8988T (cell line): ENCODE data around the gene SPTLC2.

ENCODE experiments used
- DNase-seq: peaks from one replicate; pipeline ENCODE4 v3.0.0; 2011

The SPTLC2 gene

DNA sequence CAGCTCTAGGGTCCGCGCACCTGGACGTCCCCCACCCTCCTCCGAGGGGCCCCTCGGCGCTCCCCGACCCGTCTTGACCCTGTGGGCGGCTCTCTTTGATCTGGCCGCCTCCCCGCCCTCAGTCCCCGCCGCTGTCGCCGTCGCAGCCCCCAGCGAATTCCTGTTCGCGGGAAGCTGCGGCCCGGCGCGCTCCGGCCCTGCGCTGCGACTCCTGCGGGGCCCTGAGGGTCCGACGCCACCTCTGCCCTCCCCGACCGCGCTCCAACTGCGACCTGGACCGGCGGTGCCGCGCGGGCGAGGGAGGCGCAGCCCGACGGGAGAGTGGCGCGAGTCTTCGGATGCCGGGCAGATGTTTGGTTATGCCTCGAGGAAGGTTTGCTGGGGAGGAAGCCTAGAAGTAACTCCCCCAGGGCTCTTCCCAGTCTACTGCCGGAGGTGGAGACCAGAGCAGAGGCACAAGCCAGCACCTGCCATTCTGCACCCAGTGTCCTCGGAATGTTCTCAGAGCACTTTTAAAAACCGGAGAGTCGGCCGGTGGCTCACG, 117.4 kb downstream of the SPTLC2 start:
- peak; percentile 58 for DNase-seq

DNA sequence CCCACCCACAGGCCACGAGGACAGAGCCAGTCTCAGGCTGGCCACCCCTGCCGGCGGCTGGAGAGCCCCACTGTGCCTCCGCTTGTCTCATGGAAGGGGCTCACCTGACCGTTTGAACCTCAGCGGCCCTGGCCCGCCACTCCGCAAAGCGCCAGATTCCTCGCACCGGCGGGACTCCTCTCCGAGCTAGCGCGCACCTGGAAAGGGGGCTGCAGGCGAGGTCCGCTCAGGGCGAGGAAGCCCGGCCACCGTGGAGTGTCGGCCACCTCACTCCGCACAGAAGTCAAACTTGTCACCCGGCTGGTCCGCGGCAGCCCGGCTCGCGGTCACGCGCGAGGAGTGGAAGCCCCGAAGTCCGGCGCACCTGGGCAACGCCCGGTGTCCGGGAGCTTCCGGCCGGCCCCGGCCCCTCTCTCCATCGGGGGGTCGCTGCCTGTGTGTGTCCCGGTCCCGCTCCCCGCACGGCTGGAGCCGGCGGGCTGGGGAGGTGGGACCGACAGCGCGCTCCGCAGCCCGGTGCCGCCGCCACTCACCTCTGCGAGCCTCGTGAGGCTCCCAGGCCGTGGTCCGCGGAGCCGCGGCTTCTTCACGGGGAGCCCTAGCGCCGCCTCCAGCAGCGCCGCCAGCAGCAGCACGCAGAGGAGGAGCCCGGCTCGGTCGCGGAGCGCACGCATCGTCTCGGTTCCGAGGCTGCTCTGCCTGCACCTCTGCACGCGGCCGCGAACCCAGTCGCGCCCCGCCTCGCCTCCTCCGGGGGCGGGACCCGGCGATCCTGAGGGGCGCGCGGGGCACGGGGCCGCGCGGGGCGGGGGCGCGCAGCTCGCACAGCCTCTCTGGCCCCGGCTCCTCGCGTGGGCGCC, 118.1 kb downstream of the SPTLC2 start, which contains the start of gene ISM2:
Gene ISM2 (minus strand): TSS at position 697 of the 860 bp plus-strand sequence. CDS start 23 bp downstream, at position 674.
- DNase-seq, result peak; percentile 79

DNA sequence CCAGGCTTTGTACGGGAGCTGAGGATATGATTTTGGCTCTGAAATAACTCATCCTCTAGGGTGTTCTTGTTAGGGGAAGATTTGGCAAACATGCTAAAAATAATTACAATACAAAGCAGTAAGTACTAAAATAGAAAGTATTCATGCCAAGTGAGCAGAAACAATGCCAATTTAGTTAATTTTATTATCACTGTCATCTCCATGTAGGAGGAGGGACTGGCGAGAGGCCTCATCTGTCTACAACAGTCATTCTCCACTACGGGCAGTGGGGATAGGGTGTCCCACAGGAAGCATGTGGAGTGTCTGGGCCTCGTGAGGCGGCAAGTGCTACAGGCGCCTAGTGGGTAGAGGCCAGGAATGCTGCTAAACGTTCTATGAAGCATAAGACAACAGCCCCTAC, 121.1 kb downstream of the SPTLC2 start:
- DNase-seq, result no peak

DNA sequence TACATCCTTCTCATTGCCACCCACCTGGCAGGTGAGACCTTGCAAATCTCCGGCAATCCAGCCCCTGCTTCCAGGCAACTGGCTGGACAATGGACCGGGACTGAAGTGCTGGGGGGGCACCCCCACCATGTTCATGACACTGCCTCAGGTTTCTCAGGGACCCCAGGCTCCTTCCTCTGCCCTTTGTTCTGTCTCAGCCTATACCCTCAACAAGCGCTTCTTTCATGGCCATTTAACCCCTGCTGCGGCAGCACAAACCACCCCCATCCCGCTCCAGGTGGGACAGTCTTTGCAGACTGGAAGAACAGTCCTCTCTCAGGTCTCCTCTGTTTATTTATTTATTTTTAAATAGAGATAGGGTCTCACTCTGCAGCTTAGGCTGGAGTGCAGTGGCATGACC, 125.4 kb downstream of the SPTLC2 start:
- DNase-seq, result no peak

DNA sequence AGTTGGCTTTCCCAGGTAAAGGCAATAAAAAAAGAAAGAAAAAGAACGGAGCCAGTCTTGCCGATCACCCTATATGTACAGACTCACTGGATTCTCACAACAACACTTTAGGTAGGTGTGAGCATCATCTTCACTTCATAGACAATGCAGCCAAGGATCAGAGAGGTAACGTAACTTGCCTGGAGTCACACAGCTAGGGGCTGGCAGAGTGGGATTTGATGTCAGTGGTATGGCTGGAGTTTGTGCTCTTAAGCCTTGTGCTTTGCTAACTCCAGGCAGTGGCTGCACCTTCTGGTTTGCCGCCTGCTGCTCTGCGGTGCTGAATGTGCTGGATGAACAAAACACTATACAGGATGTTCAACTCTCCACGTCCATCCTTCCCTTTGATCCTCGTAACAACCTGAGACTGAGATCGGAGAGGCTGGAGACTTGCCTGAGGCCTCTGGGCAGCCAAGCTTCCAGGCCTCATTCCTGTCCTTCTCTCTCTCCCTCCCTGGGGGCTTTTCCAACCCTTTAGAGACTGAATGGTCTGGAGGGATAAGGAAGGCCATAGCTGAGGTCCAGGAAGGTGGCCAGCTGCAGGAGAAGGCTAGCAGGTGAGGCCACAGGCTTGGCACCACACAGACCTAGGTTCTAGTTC, 126.0 kb downstream of the SPTLC2 start:
- DNase-seq, result no peak

DNA sequence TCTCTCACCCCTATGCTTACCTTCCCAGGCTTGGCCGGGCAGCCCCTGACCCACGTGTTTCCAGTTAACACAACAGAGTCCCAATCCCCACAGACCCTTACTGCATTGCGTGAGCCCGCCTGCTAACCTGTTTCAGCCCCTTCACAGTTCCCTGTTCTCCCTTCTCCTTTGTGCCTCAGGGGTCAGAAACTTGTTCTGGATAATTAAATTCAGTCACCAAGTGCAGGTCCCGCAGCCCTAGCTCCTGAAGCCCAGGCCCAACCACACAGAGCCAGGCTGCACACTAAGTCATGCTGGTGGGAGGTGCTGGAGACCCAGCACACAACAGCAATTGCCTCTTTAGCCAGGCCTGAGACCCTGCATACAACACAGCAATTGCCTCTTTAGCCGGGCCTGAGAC, 127.4 kb downstream of the SPTLC2 start:
- no peak for DNase-seq

DNA sequence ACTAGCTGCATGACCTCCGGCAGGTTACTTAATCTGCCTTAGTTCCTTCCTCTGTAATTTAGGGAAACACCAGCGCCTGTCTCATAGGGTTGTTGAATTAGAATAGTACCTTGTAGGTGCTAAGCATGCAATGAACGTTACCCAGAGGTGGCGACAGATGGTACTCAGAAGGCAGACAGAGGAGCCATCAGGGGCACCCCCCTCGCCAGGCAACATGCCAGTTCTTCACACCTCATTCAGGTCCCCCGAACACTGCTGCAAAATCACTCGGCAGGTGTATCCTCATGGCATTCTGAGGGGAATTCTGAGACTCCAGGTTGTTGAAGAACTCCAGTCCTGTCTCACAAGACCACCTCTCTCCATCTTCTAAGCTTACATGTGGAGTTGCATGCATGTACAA, 127.9 kb downstream of the SPTLC2 start:
- no peak for DNase-seq

DNA sequence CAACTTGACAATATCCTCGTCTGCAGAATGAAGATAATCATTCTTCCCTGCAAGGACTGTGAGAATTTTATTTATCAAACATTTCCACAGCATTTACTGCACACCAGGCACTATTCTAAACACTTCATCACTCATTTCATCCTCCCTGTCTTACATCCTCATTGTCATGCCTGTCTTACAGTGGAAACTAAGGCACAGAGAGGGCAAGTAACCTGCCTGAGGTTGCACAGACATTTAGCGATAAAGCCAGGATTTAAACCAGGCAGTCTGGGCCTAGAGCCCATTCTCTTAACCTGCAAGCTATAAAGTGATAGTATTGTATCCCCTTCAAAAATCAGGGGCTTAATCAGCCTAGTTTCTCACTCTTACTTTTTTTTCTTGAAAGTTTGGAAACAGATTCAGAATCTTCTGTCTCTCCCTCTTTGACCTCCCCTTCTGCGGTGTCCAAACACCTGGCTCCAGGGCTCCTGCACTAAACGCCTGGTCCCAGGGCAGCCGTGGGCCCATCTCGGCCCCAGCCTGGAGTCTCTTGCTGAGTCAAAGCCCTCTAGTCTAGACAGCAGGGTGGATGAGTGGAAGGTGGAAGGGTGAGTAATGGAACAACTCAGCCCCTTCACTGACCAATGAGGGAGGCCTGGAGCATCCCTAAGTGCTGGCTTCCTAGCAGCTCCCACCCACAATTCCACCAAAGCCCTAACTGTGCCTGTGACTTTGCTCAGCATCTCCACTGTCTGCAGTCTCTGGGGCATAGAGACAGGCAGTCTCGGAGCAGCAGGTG, 130.3 kb downstream of the SPTLC2 start:
- no peak for DNase-seq

DNA sequence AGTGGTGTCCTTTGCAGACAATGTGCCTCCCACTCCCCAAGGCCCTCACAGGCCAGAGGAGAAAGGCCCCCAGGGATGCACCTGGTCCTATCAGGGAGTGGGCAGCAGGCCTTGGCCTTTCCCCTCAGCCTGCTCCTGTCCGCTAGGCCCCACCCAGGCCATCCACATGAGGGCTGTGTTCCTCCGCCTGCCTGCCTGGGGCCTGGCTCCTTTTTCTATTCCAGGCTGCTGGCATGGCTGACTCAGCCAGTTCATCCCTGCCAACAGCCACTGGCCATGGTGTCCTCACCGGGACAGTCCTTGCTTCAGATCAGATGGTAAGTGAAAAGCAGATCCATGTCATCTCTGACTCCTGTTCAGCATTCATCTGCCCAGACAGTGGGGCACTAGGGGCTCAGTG, 131.2 kb downstream of the SPTLC2 start:
- no peak for DNase-seq

DNA sequence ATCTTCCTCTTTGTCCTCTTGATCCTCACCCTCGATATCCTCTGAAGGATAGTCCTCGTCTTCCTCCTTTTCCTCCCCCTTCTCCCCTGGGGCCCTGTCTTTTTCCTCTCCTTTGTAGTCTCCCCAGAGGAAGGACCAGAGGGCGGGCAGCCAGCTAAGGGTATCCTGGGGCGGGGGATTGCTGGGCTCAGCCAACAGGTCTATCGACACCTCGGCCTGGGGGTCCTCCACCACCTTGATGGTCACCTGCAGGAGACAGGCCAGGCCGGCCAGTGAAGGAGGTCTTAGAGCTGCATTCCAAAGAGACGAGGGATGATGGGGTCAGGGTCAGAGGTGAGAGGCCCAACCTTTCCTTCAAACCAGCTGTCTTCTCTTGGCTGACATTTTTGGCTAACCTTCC, 134.0 kb downstream of the SPTLC2 start:
- DNase-seq, result no peak

DNA sequence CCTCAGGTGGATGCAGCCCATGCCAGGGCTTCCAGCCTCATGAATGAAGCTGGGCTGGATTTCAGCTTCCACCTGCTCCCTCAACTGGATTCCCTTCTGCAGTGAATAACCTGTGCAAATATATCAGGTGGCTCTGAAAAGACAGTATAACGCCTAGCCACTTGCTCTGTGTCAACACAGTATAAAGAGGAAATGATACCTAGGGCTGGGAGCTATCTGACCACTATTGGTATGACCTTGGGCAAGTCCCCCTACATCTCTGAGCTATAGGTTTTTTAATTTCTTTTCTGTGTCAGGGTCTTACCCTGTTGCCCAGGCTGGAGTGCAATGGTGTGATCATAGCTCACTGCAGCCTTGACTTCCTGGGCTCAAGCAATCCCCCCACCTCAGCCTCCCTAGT, 137.6 kb downstream of the SPTLC2 start:
- no peak for DNase-seq

DNA sequence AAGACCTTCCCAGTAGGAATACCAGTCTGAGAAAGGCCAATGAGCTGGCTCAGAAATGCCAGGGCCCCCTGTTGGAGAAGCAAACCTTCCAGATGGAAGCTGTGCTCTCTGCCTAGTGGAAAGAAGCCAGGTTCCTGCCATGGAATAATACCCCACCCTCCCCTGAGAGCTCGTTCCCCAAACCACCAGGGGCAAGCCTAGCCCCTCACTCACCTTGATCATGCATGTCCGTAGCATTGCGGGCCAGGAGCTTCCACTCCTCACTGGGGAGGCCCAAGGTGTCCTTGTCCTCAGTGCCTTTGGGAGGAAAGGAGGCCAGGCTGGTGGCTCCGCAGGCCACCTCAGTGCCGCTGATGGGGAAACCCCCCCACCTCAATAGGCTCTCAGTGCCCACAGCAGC, 138.4 kb downstream of the SPTLC2 start:
- no peak for DNase-seq

DNA sequence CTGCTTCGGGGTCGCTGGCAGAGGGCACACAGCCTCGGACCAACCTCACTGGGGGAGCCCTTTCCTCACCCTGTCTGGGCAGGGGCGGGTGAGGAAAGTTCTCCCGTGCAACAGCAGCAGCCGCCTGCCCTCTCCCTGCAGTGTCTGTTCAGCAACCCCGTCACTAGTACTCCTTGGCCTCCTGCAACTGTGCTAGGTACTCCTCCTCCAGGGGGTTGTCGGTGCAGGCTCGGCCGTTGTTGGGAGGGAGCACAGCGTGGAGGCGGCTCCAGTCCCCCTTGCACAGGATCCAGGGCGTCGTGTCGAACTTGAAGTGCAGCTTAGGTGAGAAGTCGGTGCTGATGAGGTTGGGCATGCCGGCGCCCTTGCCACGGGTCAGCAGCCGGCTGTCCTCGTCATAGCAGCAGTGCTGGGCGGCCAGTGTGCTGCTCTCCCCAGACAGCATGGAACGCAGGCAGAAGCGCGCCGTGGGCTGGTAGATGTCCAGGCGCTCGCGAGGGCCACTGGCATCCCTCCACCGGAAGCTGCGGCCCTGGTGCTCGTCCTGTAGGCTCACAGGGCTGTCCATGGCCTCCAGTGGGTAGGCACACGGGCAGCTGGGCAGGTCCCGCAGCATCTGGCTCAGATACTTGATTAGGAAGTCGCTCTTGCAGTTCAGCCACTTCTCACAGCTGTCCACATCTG, 140.9 kb downstream of the SPTLC2 start:
- no peak for DNase-seq

DNA sequence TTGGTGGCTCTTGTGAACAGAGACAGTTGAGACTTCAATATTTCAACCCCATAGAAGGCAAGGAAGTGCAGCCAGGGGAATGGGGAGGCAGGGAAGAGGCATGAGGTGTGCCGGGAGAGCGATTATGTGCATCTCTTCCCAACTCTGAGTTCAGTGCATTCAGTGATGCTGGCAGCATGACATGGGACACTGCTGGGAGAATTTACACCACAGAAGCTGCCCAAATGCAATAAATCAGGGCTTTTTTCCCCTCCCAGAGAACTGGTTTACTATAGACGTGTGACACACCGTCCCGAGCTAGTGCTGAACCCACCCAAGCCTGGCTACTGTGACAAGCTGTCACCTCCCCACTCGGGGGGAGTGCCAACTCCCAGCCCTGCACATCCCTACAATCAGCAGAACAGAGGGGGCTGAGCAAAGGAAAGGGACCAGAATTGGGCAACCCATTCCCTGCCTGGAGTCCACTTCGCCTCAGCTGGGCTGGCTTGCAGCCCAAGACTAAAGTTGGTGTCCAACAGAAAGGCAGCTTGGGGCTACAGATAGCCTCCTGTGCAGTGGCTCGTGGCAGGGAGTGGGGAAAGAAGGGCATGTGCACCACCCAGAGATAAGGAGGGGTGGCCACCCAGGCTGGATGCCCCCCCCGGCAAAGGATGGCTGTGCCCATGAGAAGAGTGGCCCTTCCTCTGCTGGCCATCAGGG, 141.8 kb downstream of the SPTLC2 start:
- no peak for DNase-seq

DNA sequence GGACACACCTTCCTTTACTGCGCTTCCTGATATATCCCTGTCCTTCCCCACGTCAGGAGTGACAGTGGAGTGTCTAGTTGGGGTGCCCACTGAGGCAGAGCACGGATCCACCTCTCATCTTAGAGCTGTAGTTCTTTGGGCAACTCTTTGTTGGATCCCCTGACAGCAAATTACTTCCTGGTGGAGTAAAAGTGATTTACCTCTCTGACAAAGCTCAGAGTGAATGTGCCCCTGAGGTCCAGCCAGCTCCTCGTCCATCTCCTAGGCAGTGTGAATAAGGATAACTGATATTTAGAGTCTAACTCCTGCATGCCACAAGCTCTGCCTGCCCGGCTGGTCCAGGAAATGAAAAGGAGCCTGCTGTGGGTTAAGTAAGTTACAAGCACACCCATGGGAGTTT, 142.5 kb downstream of the SPTLC2 start:
- no peak for DNase-seq

DNA sequence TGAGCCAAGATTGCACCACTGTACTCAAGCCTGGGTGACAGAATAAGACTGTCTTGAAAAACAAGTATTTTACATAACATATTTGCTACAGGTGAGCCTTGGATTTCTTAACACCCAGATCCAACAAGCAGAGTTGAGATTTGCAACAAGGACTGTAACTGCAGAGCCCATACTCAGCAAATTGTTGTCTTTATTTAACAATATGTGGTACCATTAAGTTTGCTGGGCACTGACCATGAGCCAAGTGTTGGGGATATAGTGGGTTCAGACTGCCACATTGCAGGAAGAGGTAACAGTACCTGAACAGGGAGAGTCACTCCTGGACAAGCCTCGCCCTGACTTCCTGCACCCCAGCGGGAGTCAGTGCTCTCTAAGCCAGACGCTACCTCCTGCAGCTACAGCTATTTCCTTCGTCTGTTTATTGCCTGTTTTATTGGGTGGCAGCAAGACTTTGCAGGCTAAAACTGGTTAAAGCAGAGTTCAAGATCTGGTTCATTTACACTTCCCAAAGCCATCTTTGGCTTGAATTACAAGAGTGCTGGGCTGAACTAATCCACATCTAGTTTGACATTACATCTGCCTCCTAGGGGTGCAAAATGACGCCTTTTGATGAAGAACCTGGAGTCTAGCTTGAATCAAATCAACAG, 146.1 kb downstream of the SPTLC2 start:
- DNase-seq, result no peak

DNA sequence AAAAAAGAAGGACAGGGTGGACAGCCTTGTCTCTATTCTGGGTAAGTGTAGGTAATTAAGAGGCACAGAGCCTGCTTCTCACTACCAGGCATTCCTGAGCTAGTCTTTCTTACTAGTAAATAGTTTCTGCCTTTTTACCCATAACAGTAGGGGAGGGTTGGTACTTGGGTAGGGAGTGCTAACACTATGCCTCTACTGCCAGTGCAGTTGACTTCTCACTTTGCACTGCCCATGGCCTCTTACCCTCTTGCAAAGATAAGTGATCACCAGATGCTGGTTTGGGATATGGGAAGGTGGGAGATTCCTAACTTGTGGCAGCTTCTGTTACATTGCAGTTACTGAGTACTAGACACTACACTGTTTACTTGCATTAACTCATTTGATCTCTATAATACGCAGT, 146.9 kb downstream of the SPTLC2 start:
- DNase-seq, result no peak

DNA sequence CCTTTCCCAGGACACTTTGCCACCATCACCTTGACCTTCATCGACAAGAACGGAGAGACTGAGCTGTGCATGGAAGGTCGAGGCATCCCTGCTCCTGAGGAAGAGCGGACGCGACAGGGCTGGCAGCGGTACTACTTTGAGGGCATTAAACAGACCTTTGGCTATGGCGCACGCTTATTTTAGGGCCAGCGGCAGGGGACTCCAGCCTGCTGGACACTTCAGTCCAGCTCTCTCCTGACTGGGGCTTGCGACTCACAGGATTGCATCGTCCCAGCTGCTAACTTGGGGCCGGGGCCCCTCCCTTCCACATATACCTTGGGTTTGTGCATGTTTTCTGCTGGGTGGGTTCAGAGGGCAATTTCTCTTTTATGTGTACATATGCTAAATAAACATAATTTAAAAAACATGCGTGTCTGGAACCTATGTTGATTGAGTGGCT, 147.4 kb downstream of the SPTLC2 start:
- DNase-seq, result no peak

DNA sequence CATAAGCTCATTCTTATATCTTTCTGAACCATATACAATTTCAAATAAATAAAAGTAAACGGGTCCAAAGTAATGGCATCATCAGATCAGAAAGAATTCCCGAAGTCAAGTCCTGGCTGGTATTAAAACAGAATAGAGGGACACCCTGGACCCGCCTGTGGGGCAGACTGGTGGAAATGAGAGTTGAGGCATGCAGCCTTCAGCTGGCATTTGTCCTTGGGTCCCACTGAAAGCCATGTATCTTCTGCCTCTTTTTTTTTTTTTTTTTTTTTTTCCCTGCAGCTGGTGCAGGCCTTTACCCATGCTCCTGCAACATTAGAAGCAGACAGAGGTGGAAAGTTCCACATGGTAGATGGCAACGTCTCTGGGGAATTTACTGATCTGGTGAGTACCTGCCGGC, 148.6 kb downstream of the SPTLC2 start:
- no peak for DNase-seq

DNA sequence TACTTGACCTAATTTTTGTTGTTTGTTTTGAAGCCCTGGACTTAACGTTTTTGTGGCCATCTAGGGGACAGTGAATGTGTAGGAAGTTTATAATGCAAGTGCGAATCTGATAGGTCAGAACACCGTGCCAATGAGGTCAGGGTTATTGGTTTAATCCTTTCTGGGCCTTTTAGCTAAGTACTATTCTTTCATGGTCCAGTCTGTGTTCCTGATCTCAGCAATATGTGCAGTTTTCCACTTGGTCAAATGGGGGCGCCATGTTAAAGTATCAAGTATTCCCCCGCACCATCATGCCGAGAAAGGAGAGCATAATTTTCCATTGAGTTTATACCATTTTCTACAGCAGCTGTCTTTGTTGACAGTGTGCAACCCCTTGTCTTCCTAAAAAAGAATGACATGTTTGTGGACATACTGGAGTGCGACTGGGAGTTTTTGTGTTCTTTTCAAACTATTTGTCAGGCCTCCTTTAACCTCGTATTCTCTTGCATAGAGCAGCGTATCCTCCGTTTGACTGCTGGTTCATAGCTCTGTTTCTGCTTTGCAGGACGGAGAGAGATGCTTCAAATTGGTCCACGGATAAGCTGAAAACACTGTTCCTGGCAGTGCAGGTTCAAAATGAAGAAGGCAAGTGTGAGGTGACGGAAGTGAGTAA, 157.2 kb downstream of the SPTLC2 start:
- DNase-seq, result no peak
